GM19452 (cell line): ENCODE measurements around the gene ZNF700.
A peak's percentile ranks its signal among the peaks of the same experiment; 100 is the strongest.
"Not testable (repeated sequence)": the region's sequence is repeated elsewhere in the genome, so short reads cannot be mapped to it uniquely, and the experiment has no call there.

Source experiments
- ATAC-seq: cut with Tn5 transposase; IDR thresholded peaks from one replicate; pipeline ENCODE4 v1.9.1; 2021; ENCODE audit not compliant: unreplicated experiment

The ZNF700 gene

GRCh38 chr19:11987405-11988281, 62.7 kb downstream of the ZNF700 start:
- ATAC-seq, result peak; percentile 76

DNA sequence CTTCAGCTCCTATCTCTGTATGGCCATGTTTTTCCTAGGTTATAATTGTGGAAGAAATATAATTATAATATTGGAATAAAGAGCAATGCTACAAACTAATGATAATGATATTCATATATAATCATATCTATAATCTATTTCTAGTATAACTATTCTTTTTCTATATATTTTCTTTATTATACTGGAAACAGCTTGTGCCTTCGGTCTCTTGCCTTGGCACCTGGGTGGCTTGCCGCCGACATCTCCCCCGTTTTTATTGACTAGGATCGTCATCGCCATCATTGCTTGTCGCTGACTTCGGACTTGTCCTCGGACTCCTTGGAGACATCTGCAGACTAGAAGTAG, 64.2 kb downstream of the ZNF700 start:
- ATAC-seq, result no peak

DNA sequence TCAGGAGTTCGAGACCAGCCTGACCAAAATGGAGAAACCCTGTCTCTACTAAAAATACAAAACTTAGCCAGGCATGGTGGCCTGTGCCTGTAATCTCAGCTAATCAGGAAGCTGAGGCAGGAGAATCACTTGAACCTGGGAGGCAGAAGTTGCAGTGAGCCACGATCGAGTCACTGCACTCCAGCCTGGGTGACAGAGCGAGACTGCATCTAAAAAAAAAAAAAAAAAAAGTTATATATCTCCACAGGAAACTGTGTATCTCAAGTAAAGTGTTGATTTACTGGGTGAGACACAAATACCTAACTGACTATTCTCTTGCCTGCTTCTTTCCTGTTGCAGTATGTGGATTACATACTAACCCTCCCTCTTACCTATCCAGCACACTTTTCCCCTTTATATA, 67.0 kb downstream of the ZNF700 start:
- not testable (repeated sequence) for ATAC-seq

DNA sequence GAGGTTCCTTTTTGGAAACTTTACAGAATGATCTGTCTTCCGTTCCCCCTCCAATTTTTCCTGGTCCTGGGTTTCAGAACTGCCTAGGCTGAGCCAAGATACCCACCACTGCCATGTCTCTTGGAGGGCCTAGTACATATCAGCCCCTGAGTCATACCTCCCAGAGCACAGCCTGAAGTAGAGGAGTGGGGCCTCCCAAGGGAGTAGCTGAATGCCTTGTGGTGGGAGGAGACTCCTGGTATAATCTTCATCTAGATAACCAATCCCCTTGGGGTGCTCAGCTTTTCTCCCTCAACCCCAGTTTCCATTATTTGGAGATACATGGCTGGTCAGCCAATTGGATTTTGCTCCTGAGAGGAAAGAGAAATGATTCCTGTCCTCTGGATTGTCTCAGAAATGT, 70.3 kb downstream of the ZNF700 start:
- ATAC-seq, result no peak
